Measurements from ENCODE around the gene FAXDC2.

FAXDC2 gene, protein sequence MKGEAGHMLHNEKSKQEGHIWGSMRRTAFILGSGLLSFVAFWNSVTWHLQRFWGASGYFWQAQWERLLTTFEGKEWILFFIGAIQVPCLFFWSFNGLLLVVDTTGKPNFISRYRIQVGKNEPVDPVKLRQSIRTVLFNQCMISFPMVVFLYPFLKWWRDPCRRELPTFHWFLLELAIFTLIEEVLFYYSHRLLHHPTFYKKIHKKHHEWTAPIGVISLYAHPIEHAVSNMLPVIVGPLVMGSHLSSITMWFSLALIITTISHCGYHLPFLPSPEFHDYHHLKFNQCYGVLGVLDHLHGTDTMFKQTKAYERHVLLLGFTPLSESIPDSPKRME

GRCh38 chr5:154850255-154851062 is at the start of gene FAXDC2:
Gene FAXDC2 (minus strand): TSS chr5:154850603. CDS start chr5:154838178, 12,425 bp downstream.
- no peak within 1 kb of the TSS for H3K4me3 ChIP-seq (ENCODE audit: low read depth, low read length)
- TF ChIP-seq, protein P1, sequence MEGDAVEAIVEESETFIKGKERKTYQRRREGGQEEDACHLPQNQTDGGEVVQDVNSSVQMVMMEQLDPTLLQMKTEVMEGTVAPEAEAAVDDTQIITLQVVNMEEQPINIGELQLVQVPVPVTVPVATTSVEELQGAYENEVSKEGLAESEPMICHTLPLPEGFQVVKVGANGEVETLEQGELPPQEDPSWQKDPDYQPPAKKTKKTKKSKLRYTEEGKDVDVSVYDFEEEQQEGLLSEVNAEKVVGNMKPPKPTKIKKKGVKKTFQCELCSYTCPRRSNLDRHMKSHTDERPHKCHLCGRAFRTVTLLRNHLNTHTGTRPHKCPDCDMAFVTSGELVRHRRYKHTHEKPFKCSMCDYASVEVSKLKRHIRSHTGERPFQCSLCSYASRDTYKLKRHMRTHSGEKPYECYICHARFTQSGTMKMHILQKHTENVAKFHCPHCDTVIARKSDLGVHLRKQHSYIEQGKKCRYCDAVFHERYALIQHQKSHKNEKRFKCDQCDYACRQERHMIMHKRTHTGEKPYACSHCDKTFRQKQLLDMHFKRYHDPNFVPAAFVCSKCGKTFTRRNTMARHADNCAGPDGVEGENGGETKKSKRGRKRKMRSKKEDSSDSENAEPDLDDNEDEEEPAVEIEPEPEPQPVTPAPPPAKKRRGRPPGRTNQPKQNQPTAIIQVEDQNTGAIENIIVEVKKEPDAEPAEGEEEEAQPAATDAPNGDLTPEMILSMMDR (IDR thresholded peaks at IDR 0.05; ENCODE audit: borderline replicate concordance, insufficient read depth, low read depth, low read length), result no peak

DNA sequence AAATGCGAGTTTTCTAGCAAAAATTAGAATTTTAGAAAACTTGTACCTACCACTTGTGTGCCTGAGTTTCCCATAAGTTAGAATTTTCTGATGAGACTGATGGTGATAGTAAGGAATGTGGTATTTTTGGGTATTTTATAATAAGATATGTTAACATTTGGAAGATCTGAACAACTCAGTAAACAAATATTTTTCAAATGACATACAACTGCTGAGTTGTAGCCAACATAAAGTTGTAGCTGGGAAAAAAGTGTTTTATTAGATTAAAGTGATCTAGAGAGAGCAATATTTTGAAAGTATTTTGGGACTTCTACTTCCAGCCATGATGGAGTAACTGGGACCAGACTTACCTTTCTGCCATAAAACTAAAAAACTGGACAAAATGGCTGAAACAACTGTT is 49.7 kb upstream of the FAXDC2 start:
- TF ChIP-seq, protein P1 (IDR thresholded peaks at IDR 0.05; ENCODE audit: borderline replicate concordance, insufficient read depth, low read depth, low read length), result no peak
- H3K4me3 ChIP-seq (ENCODE audit: low read depth, low read length), result no peak overlapping the region

DNA sequence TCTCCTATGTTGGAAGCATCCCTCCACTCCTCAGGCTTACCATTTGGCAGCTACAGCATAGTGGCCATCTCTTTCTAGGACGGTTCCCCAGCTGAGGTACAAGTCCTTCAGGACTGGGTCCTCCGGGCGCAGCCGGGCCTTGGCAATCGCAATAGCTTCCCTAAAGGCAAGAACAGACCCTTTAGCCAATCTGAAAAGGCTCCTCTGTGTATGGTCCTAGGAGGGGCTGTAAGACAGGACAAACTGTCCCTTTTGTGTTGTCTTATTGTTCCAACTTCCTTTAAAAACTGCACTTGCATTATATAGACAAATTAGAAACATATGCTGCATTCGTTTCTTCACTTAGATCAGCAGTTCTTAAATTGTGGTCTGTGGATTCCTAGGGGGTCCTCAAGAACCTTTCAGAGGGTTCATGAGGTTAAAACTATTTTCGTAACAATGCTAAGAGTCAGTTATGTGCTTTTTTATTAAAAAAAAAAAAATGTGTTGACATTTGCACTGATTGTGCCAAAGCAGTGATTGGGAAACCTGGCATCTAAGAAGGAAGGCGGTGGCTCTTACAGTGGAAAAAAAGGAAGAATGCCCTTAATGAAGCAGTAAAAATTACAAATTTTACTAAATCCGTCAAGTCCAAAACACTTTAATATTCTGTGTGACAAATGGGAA is 48.9 kb upstream of the FAXDC2 start:
- TF ChIP-seq, protein P1 (IDR thresholded peaks at IDR 0.05; ENCODE audit: borderline replicate concordance, insufficient read depth, low read depth, low read length), result no peak
- no peak overlapping the region for H3K4me3 ChIP-seq (ENCODE audit: low read depth, low read length)

- TF ChIP-seq, protein P1 (IDR thresholded peaks at IDR 0.05; ENCODE audit: borderline replicate concordance, insufficient read depth, low read depth, low read length), result no peak
- no peak overlapping the region for H3K4me3 ChIP-seq (ENCODE audit: low read depth, low read length)
Observed at GRCh38 chr5:154898210-154898609, 47.8 kb upstream of the FAXDC2 start.

DNA sequence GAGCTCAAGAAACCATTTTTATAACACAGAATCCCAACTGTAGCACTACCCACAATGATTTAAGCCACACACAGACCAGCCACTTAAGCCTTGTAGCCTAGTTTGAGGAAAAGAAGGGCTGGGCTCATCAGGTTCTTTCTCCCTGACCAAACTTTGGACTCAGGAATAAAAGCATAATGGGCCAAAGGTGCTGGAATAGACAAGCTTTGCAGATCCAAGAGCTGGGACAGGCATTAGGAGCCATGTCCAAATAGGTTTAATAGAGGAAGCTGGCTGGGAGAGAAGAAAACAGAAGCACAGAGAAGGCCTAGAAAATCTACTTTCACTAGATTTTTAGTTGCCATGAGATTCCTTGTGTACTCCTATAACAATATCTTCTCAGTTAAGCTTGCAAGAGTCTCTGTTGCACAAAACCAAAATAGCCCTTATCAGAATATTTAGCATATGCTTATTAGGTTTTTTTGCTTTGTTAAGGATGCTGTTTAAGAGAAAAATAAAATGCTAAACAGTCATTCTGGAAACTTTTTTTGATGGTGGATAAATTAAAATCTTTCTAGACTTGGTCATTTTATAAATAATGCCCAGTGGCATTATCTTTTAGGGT is 46.3 kb upstream of the FAXDC2 start:
- TF ChIP-seq, protein P1 (IDR thresholded peaks at IDR 0.05; ENCODE audit: borderline replicate concordance, insufficient read depth, low read depth, low read length), result no peak

GRCh38 chr5:154895606-154896561 is 45.5 kb upstream of the FAXDC2 start:
- no peak overlapping the region for H3K4me3 ChIP-seq (ENCODE audit: low read depth, low read length)
- TF ChIP-seq, protein P1 (IDR thresholded peaks at IDR 0.05; ENCODE audit: borderline replicate concordance, insufficient read depth, low read depth, low read length), result no peak

More for the DNA sequence above, 46.3 kb upstream of the FAXDC2 start:
- no peak overlapping the region for H3K4me3 ChIP-seq (ENCODE audit: low read depth, low read length)
